Measurements from ENCODE around the gene SPATA24.

DNA sequence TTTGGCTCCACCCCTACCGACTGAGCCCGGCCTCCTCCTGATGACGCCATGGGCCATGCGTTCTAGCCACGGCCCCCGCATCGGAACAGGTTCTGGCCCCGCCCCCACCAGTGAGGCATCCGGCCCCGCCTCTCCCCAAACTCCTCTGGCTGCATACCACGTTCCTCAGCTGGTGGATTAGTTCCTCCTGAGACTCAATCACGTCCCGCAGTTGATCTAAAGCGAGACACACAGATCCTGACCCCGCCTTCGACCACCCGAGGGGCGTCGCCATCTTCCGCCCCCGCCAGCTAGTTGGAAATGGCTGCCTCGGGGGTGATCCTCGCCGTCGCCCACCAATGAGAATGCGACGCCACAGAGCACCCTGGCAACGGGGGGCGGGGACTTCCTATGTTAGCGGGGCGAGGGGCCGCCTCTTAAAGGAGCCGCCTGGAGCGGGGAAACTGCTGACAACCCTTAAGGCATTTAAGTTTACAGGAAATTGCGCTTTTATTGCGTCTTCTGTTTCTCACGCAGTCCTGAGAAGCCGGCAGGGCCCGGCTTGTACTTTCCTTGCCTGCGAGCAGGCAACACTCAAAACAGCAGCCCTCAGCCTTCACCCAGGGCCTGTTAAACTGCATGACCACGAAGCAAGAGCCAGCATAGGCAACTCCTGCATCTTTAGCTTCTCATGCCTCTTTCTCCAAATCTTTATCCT, at the start of gene SPATA24:
- TF ChIP-seq, protein P1, sequence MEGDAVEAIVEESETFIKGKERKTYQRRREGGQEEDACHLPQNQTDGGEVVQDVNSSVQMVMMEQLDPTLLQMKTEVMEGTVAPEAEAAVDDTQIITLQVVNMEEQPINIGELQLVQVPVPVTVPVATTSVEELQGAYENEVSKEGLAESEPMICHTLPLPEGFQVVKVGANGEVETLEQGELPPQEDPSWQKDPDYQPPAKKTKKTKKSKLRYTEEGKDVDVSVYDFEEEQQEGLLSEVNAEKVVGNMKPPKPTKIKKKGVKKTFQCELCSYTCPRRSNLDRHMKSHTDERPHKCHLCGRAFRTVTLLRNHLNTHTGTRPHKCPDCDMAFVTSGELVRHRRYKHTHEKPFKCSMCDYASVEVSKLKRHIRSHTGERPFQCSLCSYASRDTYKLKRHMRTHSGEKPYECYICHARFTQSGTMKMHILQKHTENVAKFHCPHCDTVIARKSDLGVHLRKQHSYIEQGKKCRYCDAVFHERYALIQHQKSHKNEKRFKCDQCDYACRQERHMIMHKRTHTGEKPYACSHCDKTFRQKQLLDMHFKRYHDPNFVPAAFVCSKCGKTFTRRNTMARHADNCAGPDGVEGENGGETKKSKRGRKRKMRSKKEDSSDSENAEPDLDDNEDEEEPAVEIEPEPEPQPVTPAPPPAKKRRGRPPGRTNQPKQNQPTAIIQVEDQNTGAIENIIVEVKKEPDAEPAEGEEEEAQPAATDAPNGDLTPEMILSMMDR (IDR thresholded peaks at IDR 0.05; ENCODE audit: low read length) = no peak
- no peak for TF ChIP-seq EZH2 (IDR thresholded peaks at IDR 0.05; ENCODE audit: borderline replicate concordance, low read length)
